ENCODE data around the gene IL9. TPM values are rescaled to one million over a fixed set of nuclear protein-coding genes. Genes with fewer than 3 reads are reported as not detected.

The IL9 gene
- total RNA-seq, 1 donor from 2014 or later, result not detected

DNA sequence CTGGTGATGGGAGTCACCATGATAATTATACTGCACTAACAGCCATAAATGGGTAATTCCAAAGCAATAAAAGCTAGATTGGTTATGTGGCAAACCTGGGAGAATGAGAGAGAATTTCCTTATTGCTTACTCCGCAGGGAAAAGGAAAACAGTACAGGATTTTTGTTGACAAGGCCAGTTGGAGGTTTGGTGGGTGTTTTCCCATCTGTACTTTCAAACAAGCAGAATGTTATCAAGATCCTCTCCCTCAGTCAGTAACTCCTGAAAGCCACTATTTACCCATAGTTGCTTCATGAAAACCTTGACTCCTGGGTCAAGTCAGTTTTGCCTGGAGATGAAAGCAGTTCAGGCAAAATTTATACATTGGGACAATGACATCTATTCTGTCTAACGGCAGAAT lies 26.4 kb downstream of the IL9 start:
- ATAC-seq, result no peak
- Histone ChIP-seq H3K4me1 (no peaks in the 10 kb centered on the region), H3K9me3 (no peaks in the 10 kb centered on the region), H3K27me3 (no peaks in the 10 kb centered on the region), H3K36me3 (no peaks in the 10 kb centered on the region), H3K27ac (no peak overlapping the region), H3K4me3 (no peak overlapping the region)
- no peak for DNase-seq
- intact Hi-C loops (cut with DNase I), result no loop called here
- no peak for TF ChIP-seq CTCF (IDR thresholded peaks at IDR 0.05)

- no peaks in the 10 kb centered on the region for H3K36me3 ChIP-seq
- no peaks in the 10 kb centered on the region for H3K27me3 ChIP-seq
- intact Hi-C loops (cut with DNase I), result no loop called here
- no peak for TF ChIP-seq CTCF (IDR thresholded peaks at IDR 0.05)
- no peak overlapping the region for H3K27ac ChIP-seq
- no peak overlapping the region for H3K4me3 ChIP-seq
- no peaks in the 10 kb centered on the region for H3K4me1 ChIP-seq
- ATAC-seq, result no peak
- H3K9me3 ChIP-seq, result no peaks in the 10 kb centered on the region
- no peak for DNase-seq
These were observed 27.0 kb downstream of the IL9 start for GRCh38 chr5:135868681-135869080.

DNA sequence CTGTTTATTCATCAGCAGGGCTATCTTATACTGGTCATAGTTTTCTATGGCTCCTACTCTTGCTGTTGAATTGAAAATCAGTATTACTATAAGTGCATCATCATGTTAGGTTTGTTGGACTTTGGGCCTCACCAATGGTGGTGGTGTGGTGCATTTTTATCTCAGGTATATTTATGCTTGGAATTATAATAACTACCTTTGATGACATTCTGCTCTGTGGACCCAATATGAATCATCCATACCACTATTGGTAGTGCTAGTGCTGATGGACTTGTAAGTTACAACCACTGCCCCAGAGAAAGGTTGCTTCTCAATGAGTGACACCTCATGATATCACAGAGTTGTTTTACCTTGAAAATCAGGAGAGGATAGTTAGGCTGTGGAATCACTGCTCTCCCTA lies 28.0 kb downstream of the IL9 start:
- ATAC-seq (no peak), DNase-seq (no peak)
- H3K27ac ChIP-seq, result no peak overlapping the region
- no peak for TF ChIP-seq CTCF (IDR thresholded peaks at IDR 0.05)
- no peak overlapping the region for H3K4me3 ChIP-seq
- no peaks in the 10 kb centered on the region for H3K36me3 ChIP-seq
- no peaks in the 10 kb centered on the region for H3K9me3 ChIP-seq
- intact Hi-C loops (cut with DNase I), result no loop called here
- no peaks in the 10 kb centered on the region for H3K27me3 ChIP-seq
- no peaks in the 10 kb centered on the region for H3K4me1 ChIP-seq

GRCh38 chr5:135866016-135866415 lies 29.6 kb downstream of the IL9 start:
- no peak for TF ChIP-seq CTCF (IDR thresholded peaks at IDR 0.05)
- Histone ChIP-seq H3K36me3 (no peaks in the 10 kb centered on the region), H3K9me3 (no peaks in the 10 kb centered on the region)

GRCh38 chr5:135864503-135865435 lies 30.9 kb downstream of the IL9 start:
- ATAC-seq (no peak), DNase-seq (no peak)
- intact Hi-C loops (cut with DNase I), result no loop called here
- Histone ChIP-seq H3K9me3 (no peaks in the 10 kb centered on the region), H3K27ac (no peak overlapping the region), H3K4me1 (no peaks in the 10 kb centered on the region), H3K4me3 (no peak overlapping the region), H3K27me3 (no peaks in the 10 kb centered on the region), H3K36me3 (no peaks in the 10 kb centered on the region)
- TF ChIP-seq CTCF (IDR thresholded peaks at IDR 0.05), result no peak

More at GRCh38 chr5:135866016-135866415, 29.6 kb downstream of the IL9 start:
- no peaks in the 10 kb centered on the region for H3K4me1 ChIP-seq
- ATAC-seq (no peak), DNase-seq (no peak)
- H3K27me3 ChIP-seq, result no peaks in the 10 kb centered on the region
- no peak overlapping the region for H3K4me3 ChIP-seq
- no peak overlapping the region for H3K27ac ChIP-seq
- intact Hi-C loops (cut with DNase I), result no loop called here
